ENCODE data around the gene TGFB1I1. TPM values are rescaled to one million over a fixed set of nuclear protein-coding genes. Genes with fewer than 3 reads are reported as not detected.

The TGFB1I1 gene
- total and polyA plus RNA-seq, 2 of the 13 experiments (the other 11 are each of a cell fraction or from before 2014, with no cell fraction given) = 0.80 to 2.9 TPM

DNA sequence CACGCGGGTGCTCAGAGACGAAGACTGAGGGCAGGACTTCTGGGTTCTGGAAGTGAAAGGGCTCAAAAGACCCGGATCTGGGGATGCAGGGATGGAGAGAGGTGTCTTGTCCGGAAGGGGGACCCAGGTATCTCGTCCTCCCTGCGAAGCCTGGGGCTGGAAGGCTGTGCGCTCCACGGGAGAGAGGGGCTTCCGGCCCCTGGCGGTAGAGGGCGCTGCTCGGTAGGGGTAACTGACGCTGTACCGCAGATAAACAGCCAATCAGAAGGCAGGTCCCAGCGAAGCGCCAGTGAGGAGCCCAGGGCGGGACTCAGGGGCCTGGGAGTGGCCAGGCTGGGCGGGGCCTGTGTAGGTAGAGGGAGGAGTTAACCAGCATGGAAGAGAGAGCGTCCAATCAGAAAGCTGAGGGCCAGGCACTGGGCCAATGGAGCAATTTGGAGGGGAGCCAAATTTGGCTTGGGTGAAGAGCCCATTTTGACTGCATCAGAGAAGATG lies 804 bp downstream of the TGFB1I1 start:
- H3K27me3 ChIP-seq (ENCODE audit: control insufficient read depth in 1 of 2, insufficient read depth in 2 of 2, low read length in 2 of 2) = peaks cover 0 to 7% of the 10 kb centered on the region in 2 experiments; a peak in 1 of 5 replicates
- in situ Hi-C loops (cut with HindIII; ENCODE audit: extremely low pct_ligation_motif_present, low pct_unique_long_range_greater_than_20kb) (no loop called here), intact Hi-C loops (cut with micrococcal nuclease; ENCODE audit: unreplicated experiment) (no loop called here)
- peak overlapping the region; percentile 61 to 74 (median 63); a peak in 3 of 6 replicates for H3K4me3 ChIP-seq (replicated peaks in 1 of 3; ENCODE audit: insufficient read depth in 1 of 3, low read depth in 2 of 3, low read length in 3 of 3)
- WGBS (ENCODE audit: low lambda C conversion rate) = 73% methylated on average over 20 of the region's 20 CpGs
- ChIA-PET POLR2A (interaction anchor here (0.6 to 0.7 kb wide), 2 partner anchors 13 to 15 kb away, joined by 4 to 7 read pairs; partner anchors contain the start of gene ARMC5), CTCF (ENCODE audit: low intra/inter-chr PET ratio, low total read pairs) (no interaction called here)
- no peaks in the 10 kb centered on the region for H4K20me1 ChIP-seq (ENCODE audit: insufficient read depth, low read length)
- H3K4me1 ChIP-seq (ENCODE audit: insufficient read depth, low read length) = peaks cover 49% of the 10 kb centered on the region
- DNase-seq (ENCODE audit: low spot score) (peak; percentile 58), ATAC-seq (no peak), FAIRE-seq (no peak)
- no peak overlapping the region for H3K27ac ChIP-seq (ENCODE audit: extremely low read length, insufficient read depth, low read length)
- no peak overlapping the region for H2AFZ ChIP-seq (ENCODE audit: low read length)
- H3K9me3 ChIP-seq (ENCODE audit: low read length) = no peaks in the 10 kb centered on the region
- peak overlapping the region; percentile 71 for H3K4me2 ChIP-seq (ENCODE audit: low read depth, low read length)
- no peaks in the 10 kb centered on the region for H3K36me3 ChIP-seq (replicated peaks in 1 of 2; ENCODE audit: control insufficient read depth in 1 of 2, insufficient read depth in 2 of 2, low read length in 2 of 2)
- H3K9ac ChIP-seq (ENCODE audit: insufficient read depth, low read depth, low read length) = peak overlapping the region; percentile 38; the same call in 1 of the 2 replicates
- H3K79me2 ChIP-seq (ENCODE audit: insufficient read depth, low read length) = no peaks in the 10 kb centered on the region
- BruUV-seq (replicated peaks) = no TSS peak
- TF ChIP-seq, protein P1, sequence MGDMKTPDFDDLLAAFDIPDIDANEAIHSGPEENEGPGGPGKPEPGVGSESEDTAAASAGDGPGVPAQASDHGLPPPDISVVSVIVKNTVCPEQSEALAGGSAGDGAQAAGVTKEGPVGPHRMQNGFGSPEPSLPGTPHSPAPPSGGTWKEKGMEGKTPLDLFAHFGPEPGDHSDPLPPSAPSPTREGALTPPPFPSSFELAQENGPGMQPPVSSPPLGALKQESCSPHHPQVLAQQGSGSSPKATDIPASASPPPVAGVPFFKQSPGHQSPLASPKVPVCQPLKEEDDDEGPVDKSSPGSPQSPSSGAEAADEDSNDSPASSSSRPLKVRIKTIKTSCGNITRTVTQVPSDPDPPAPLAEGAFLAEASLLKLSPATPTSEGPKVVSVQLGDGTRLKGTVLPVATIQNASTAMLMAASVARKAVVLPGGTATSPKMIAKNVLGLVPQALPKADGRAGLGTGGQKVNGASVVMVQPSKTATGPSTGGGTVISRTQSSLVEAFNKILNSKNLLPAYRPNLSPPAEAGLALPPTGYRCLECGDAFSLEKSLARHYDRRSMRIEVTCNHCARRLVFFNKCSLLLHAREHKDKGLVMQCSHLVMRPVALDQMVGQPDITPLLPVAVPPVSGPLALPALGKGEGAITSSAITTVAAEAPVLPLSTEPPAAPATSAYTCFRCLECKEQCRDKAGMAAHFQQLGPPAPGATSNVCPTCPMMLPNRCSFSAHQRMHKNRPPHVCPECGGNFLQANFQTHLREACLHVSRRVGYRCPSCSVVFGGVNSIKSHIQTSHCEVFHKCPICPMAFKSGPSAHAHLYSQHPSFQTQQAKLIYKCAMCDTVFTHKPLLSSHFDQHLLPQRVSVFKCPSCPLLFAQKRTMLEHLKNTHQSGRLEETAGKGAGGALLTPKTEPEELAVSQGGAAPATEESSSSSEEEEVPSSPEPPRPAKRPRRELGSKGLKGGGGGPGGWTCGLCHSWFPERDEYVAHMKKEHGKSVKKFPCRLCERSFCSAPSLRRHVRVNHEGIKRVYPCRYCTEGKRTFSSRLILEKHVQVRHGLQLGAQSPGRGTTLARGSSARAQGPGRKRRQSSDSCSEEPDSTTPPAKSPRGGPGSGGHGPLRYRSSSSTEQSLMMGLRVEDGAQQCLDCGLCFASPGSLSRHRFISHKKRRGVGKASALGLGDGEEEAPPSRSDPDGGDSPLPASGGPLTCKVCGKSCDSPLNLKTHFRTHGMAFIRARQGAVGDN (CRISPR knock-in tag; IDR thresholded peaks at IDR 0.05) = peak; percentile 31; the same call in 1 of the 2 replicates
- TF ChIP-seq YY1 (IDR thresholded peaks at IDR 0.05; ENCODE audit: insufficient read depth, insufficient replicate concordance, low read depth, low read length) (peak; percentile 13), ZHX2 (IDR thresholded peaks at IDR 0.05; ENCODE audit: low read depth) (peak; percentile 70), ZHX2 (CRISPR knock-in tag; IDR thresholded peaks at IDR 0.05; ENCODE audit: borderline replicate concordance) (no peak), GABPB1 (CRISPR knock-in tag; IDR thresholded peaks at IDR 0.05) (peak; percentile 44; the same call in 1 of the 2 replicates), HOXA3 (CRISPR knock-in tag; IDR thresholded peaks at IDR 0.05) (peak; percentile 54; the same call in 1 of the 2 replicates), SPEN (CRISPR knock-in tag; IDR thresholded peaks at IDR 0.05; ENCODE audit: low read depth) (no peak), HOXA5 (CRISPR knock-in tag; IDR thresholded peaks at IDR 0.05) (no peak), FOXC1 (CRISPR knock-in tag; IDR thresholded peaks at IDR 0.05; ENCODE audit: borderline replicate concordance) (no peak), EED (CRISPR knock-in tag; IDR thresholded peaks at IDR 0.05) (0 out of 2 replicates have a peak, but pooled peaks have one; percentile 36)
- TF ChIP-seq, protein P2, sequence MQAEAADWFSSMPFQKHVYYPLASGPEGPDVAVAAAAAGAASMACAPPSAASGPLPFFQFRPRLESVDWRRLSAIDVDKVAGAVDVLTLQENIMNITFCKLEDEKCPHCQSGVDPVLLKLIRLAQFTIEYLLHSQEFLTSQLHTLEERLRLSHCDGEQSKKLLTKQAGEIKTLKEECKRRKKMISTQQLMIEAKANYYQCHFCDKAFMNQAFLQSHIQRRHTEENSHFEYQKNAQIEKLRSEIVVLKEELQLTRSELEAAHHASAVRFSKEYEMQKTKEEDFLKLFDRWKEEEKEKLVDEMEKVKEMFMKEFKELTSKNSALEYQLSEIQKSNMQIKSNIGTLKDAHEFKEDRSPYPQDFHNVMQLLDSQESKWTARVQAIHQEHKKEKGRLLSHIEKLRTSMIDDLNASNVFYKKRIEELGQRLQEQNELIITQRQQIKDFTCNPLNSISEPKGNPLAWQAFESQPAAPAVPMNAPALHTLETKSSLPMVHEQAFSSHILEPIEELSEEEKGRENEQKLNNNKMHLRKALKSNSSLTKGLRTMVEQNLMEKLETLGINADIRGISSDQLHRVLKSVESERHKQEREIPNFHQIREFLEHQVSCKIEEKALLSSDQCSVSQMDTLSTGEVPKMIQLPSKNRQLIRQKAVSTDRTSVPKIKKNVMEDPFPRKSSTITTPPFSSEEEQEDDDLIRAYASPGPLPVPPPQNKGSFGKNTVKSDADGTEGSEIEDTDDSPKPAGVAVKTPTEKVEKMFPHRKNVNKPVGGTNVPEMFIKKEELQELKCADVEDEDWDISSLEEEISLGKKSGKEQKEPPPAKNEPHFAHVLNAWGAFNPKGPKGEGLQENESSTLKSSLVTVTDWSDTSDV (CRISPR knock-in tag; IDR thresholded peaks at IDR 0.05) = no peak
